CD14-positive monocyte (primary cell): ENCODE measurements around the gene SLC6A18. TPM values are rescaled to one million over a fixed set of nuclear protein-coding genes. Genes with fewer than 3 reads are reported as not detected.

ENCODE experiments used
- DNase-seq, 3 donors: peaks; one replicate each; pipeline ENCODE4 v3.0.0-alpha.2; 2011 to 2022
- H2AFZ ChIP-seq: 2 replicates; pipeline ENCODE4 v1.6.0; 2012; ENCODE audit warnings: mild to moderate bottlenecking, low read depth, low read length, inconsistent platforms; ENCODE audit not compliant: insufficient read depth, poor library complexity, severe bottlenecking
- H3K27ac ChIP-seq, 2 donors: 1 replicate in 1 of 2; 2 replicates in 1 of 2; pipeline ENCODE4 v1.5.1; 2012 to 2013; ENCODE audit warnings: low read length in 2 of 2, control low read depth in 1 of 2, inconsistent platforms in 1 of 2, low read depth in 1 of 2, mild to moderate bottlenecking in 1 of 2
- H3K27me3 ChIP-seq, 2 donors: one replicate each; pipeline versions ENCODE4 v1.6.0 to v1.6.1; 2011 to 2013; ENCODE audit warnings: low read length in 2 of 2; ENCODE audit not compliant: control insufficient read depth in 2 of 2, insufficient read depth in 2 of 2
- H3K36me3 ChIP-seq, 2 donors: replicated peaks in 1 of 2; 1 replicate in 1 of 2; 2 replicates in 1 of 2; pipeline versions ENCODE4 v1.5.1 to v1.6.1; 2012 to 2013; ENCODE audit warnings: low read length in 2 of 2, control low read depth in 1 of 2, inconsistent platforms in 1 of 2, mild to moderate bottlenecking in 1 of 2; ENCODE audit not compliant: insufficient read depth in 2 of 2, control insufficient read depth in 1 of 2
- H3K4me1 ChIP-seq, 2 donors: 1 replicate in 1 of 2; 2 replicates in 1 of 2; pipeline versions ENCODE4 v1.5.1 to v1.6.1; 2012 to 2013; ENCODE audit warnings: low read length in 2 of 2, control low read depth in 1 of 2, inconsistent platforms in 1 of 2, mild to moderate bottlenecking in 1 of 2, moderate library complexity in 1 of 2; ENCODE audit not compliant: insufficient read depth in 2 of 2, control insufficient read depth in 1 of 2
- H3K4me2 ChIP-seq: replicated peaks from 2 replicates; pipeline ENCODE3; 2012; ENCODE audit warnings: low read length, moderate library complexity, mild to moderate bottlenecking; ENCODE audit not compliant: poor library complexity, severe bottlenecking; ENCODE audit errors: extremely low read depth
- H3K4me3 ChIP-seq, 3 experiments: fragments of 200-600 bp in 1 of 3; sonication (generic) in 1 of 3; replicated peaks in 1 of 3; 1 replicate in 2 of 3; 2 replicates in 1 of 3; pipeline ENCODE4 v1.5.1; 2011 to 2013; ENCODE audit warnings: low read length in 3 of 3, mild to moderate bottlenecking in 3 of 3, control low read depth in 2 of 3, low read depth in 2 of 3, inconsistent platforms in 1 of 3, moderate library complexity in 1 of 3
- H3K79me2 ChIP-seq: 2 replicates; pipeline ENCODE4 v1.6.0; 2012; ENCODE audit warnings: mild to moderate bottlenecking, control low read depth, inconsistent platforms, low read length, moderate library complexity; ENCODE audit not compliant: insufficient read depth
- H3K9ac ChIP-seq: 2 replicates; pipeline ENCODE4 v1.6.0; 2017; ENCODE audit warnings: low read length, mild to moderate bottlenecking; ENCODE audit not compliant: insufficient read depth, poor library complexity, severe bottlenecking
- H3K9me3 ChIP-seq, 2 donors: replicated peaks in 1 of 2; 1 replicate in 1 of 2; 2 replicates in 1 of 2; pipeline versions ENCODE4 v1.5.1 to v1.6.1; 2012 to 2013; ENCODE audit warnings: low read length in 2 of 2, control low read depth in 1 of 2; ENCODE audit not compliant: control insufficient read depth in 1 of 2, insufficient read depth in 1 of 2
- H4K20me1 ChIP-seq: 2 replicates; pipeline ENCODE4 v1.6.0; 2012; ENCODE audit warnings: mild to moderate bottlenecking, low read length, control low read depth, moderate library complexity; ENCODE audit not compliant: insufficient read depth
- H3K27ac Mint-ChIP-seq, 7 donors: one replicate each; pipeline ENCODE4 v1.8.0; 2020; ENCODE audit warnings: mild to moderate bottlenecking in 7 of 7, mixed read lengths in 7 of 7, moderate library complexity in 6 of 7, inconsistent platforms in 2 of 7
- H3K27me3 Mint-ChIP-seq, 3 donors: one replicate each; pipeline ENCODE4 v1.8.0; 2021 to 2022; ENCODE audit warnings: low read depth in 3 of 3, mild to moderate bottlenecking in 3 of 3, mixed read lengths in 3 of 3, moderate library complexity in 3 of 3, inconsistent platforms in 1 of 3
- H3K36me3 Mint-ChIP-seq, 2 donors: one replicate each; pipeline ENCODE4 v1.8.0; 2020; ENCODE audit warnings: mixed read lengths in 2 of 2, inconsistent platforms in 1 of 2, mild to moderate bottlenecking in 1 of 2
- H3K4me1 Mint-ChIP-seq: one replicate; pipeline ENCODE4 v1.8.0; 2020; ENCODE audit warnings: mild to moderate bottlenecking, mixed read lengths
- H3K4me3 Mint-ChIP-seq, 2 donors: one replicate each; pipeline ENCODE4 v1.8.0; 2020; ENCODE audit warnings: mild to moderate bottlenecking in 2 of 2, mixed read lengths in 2 of 2, moderate library complexity in 1 of 2
- H3K9me3 Mint-ChIP-seq, 7 donors: one replicate each; pipeline ENCODE4 v1.8.0; 2020 to 2022; ENCODE audit warnings: mixed read lengths in 7 of 7, mild to moderate bottlenecking in 6 of 7, moderate library complexity in 6 of 7, inconsistent platforms in 2 of 7
- CTCF ChIP-seq: fragments of 200-600 bp; IDR thresholded peaks from one replicate; pipeline ENCODE4 v1.8.0; 2022; ENCODE audit warnings: antibody characterized with exemption, mild to moderate bottlenecking
- WGBS: methylation state at CpG from one replicate; pipeline ENCODE4 v1.1.5; 2013; ENCODE audit warnings: missing lambda C conversion rate; ENCODE audit not compliant: insufficient coverage; 5-methylcytosine and 5-hydroxymethylcytosine counted together
- intact Hi-C, 2 donors: fragments of 100-400 bp; cut with micrococcal nuclease; formaldehyde crosslinking; loops; one replicate each; pipeline versions ENCODE4 v1.15.0 to v1.15.1; 2023
- polyA plus RNA-seq, 3 donors: library from polyadenylated mRNA; depleted of rRNA in 1 of 3; unstranded in 2 of 3; stranded (reverse) in 1 of 3; fragments of 300-500 nt in 2 of 3; fragments of >200 nt in 1 of 3; fragmentation: Illumina TruSeq in 2 of 3; gene quantifications; 1 replicate in 2 of 3; 2 replicates in 1 of 3; pipeline ENCODE4 v1.2.3, GENCODE V29; 2012 to 2021

The SLC6A18 gene
- polyA plus RNA-seq, 3 donors, result not detected

GRCh38 chr5:1210832-1211251, 14.3 kb upstream of the SLC6A18 start:
- H3K9me3 ChIP-seq, result peaks cover 0 to 5% of the 10 kb centered on the region in 2 donors
- no peaks in the 10 kb centered on the region for H3K36me3 ChIP-seq
- Mint-ChIP-seq H3K4me3 (no peak overlapping the region), H3K36me3 (no peaks in the 10 kb centered on the region), H3K9me3 (peaks cover 1 to 6% (median 4%) of the 10 kb centered on the region in 7 donors), H3K4me1 (no peaks in the 10 kb centered on the region), H3K27me3 (peaks cover 2 to 9% (median 4%) of the 10 kb centered on the region in 3 donors), H3K27ac (no peak overlapping the region)
- no peaks in the 10 kb centered on the region for H3K27me3 ChIP-seq
- H3K4me3 ChIP-seq, result no peak overlapping the region
- WGBS, result 78% methylated on average over 21 of the region's 21 CpGs
- no peak for TF ChIP-seq CTCF
- H3K4me1 ChIP-seq, result no peaks in the 10 kb centered on the region
- H3K79me2 ChIP-seq, result no peaks in the 10 kb centered on the region
- no peak overlapping the region for H3K9ac ChIP-seq
- intact Hi-C loops, result no loop called here
- no peaks in the 10 kb centered on the region for H4K20me1 ChIP-seq
- no peak overlapping the region for H3K27ac ChIP-seq
- no peak overlapping the region for H2AFZ ChIP-seq
- no peak overlapping the region for H3K4me2 ChIP-seq
- no peak for DNase-seq

GRCh38 chr5:1211701-1212100, 13.5 kb upstream of the SLC6A18 start:
- Mint-ChIP-seq H3K9me3 (peaks cover 3 to 10% (median 4%) of the 10 kb centered on the region in 7 donors), H3K27ac (no peak overlapping the region), H3K4me1 (no peaks in the 10 kb centered on the region), H3K36me3 (no peaks in the 10 kb centered on the region), H3K27me3 (peaks cover 0 to 10% (median 2%) of the 10 kb centered on the region in 3 donors), H3K4me3 (no peak overlapping the region)
- TF ChIP-seq CTCF, result no peak
- Histone ChIP-seq H3K4me3 (no peak overlapping the region), H3K9ac (no peak overlapping the region), H3K36me3 (no peaks in the 10 kb centered on the region), H3K27me3 (no peaks in the 10 kb centered on the region), H3K27ac (no peak overlapping the region), H2AFZ (no peak overlapping the region), H3K79me2 (no peaks in the 10 kb centered on the region), H4K20me1 (no peaks in the 10 kb centered on the region), H3K4me1 (no peaks in the 10 kb centered on the region), H3K9me3 (peaks cover 0 to 10% of the 10 kb centered on the region in 2 donors), H3K4me2 (no peak overlapping the region)
- DNase-seq, result no peak
- WGBS, result 97% methylated on average over 9 of the region's 9 CpGs
- intact Hi-C loops, result no loop called here
